Type B pancreatic cell (in vitro differentiated cells): ENCODE measurements around the gene CYP3A7. TPM values are rescaled to one million over a fixed set of nuclear protein-coding genes. Genes with fewer than 3 reads are reported as not detected.
"Not testable (repeated sequence)": the region's sequence is repeated elsewhere in the genome, so short reads cannot be mapped to it uniquely, and the experiment has no call there.

ENCODE experiments used
- DNase-seq: peaks from one replicate; pipeline ENCODE4 v3.0.0; 2021; ENCODE audit warnings: mixed read lengths; ENCODE audit not compliant: unreplicated experiment; ENCODE audit errors: extremely low spot score
- H3K27ac Mint-ChIP-seq: 2 replicates; pipeline ENCODE4 v1.8.0; 2021; ENCODE audit warnings: mild to moderate bottlenecking, mixed read lengths
- H3K27me3 Mint-ChIP-seq: 2 replicates; pipeline ENCODE4 v1.8.0; 2021; ENCODE audit warnings: mixed read lengths
- H3K36me3 Mint-ChIP-seq: 2 replicates; pipeline ENCODE4 v1.8.0; 2021; ENCODE audit warnings: mixed read lengths
- H3K4me1 Mint-ChIP-seq: one replicate; pipeline ENCODE4 v1.8.0; 2021; ENCODE audit warnings: mixed read lengths; ENCODE audit not compliant: unreplicated experiment
- H3K4me3 Mint-ChIP-seq: 2 replicates; pipeline ENCODE4 v1.8.0; 2021; ENCODE audit warnings: mild to moderate bottlenecking, mixed read lengths
- H3K9me3 Mint-ChIP-seq: 2 replicates; pipeline ENCODE4 v1.8.0; 2021; ENCODE audit warnings: mixed read lengths
- total RNA-seq: library from RNA; stranded (reverse); gene quantifications from 2 replicates; pipeline ENCODE4 v1.2.1, GENCODE V29; 2021; ENCODE audit warnings: low replicate concordance
- TF ChIP-seq, protein P1 (sequence below): fragments of 200-600 bp; sonication (generic); conservative IDR thresholded peaks from 2 replicates; pipeline ENCODE4 v1.5.0; 2021; ENCODE audit warnings: antibody characterized with exemption, mild to moderate bottlenecking

Gene CYP3A7
- total RNA-seq, 1 donor from 2014 or later, result 0.46 TPM

DNA sequence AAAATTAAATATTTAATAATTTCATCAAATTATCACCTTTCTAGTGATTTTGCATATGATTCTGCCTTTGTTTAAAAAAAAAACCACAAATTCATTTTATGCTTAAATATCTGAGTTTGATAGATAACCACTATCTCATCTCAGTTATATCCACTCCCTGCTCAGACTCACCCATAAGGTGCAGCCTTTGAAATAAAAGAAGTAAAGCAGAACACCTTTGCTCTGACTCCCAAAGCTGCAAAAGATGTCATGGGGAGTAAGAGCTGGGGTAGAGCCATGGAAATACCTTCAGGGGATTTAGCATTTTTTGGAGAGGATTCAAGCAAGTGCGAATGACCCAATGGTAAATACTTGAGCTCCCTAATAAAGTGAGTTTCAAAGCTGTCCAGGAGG is 40.1 kb downstream of the CYP3A7 start:
- Mint-ChIP-seq H3K4me1 (peaks cover 19% of the 10 kb centered on the region), H3K27me3 (peaks cover under 1% of the 10 kb centered on the region), H3K9me3 (no peaks in the 10 kb centered on the region), H3K27ac (no peak overlapping the region), H3K4me3 (no peak overlapping the region), H3K36me3 (no peaks in the 10 kb centered on the region)
- TF ChIP-seq, protein P1, sequence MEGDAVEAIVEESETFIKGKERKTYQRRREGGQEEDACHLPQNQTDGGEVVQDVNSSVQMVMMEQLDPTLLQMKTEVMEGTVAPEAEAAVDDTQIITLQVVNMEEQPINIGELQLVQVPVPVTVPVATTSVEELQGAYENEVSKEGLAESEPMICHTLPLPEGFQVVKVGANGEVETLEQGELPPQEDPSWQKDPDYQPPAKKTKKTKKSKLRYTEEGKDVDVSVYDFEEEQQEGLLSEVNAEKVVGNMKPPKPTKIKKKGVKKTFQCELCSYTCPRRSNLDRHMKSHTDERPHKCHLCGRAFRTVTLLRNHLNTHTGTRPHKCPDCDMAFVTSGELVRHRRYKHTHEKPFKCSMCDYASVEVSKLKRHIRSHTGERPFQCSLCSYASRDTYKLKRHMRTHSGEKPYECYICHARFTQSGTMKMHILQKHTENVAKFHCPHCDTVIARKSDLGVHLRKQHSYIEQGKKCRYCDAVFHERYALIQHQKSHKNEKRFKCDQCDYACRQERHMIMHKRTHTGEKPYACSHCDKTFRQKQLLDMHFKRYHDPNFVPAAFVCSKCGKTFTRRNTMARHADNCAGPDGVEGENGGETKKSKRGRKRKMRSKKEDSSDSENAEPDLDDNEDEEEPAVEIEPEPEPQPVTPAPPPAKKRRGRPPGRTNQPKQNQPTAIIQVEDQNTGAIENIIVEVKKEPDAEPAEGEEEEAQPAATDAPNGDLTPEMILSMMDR, result no peak
- DNase-seq, result no peak

DNA sequence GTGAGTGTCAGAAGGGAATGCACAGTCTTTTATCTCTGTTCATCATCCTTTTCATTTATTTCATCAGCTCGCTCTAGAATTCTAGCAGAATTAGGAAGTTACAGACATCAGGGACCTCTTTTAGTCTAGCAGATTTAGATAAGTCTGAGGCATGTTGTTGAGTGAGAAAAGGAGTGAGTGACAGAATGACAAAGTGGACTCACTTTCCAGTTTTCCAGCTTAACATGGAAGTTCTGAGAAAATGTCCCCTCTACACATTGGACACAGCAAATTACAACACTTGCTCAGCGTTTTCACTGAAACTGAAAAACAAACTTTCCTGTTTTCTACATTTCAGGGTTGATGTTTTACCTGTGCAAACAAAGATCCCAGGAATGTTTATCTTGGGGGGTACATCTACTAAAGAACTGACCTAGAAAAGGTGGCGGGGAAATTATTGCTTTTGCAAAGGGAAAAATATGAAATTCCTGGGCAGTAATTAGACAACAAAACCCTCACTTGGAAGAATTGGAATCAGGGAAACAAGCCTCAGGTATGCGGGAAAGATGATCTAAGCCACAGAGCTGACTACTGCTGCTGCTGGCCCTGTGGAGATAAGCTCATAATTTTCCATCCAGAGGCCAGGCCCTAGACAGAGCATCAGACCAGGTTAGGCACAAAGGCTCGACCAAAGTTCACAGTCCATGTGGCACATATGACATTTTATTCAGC is 40.6 kb downstream of the CYP3A7 start:
- Mint-ChIP-seq H3K27ac (peak overlapping the region; percentile 90), H3K27me3 (no peaks in the 10 kb centered on the region), H3K36me3 (no peaks in the 10 kb centered on the region), H3K4me3 (peak overlapping the region; percentile 68), H3K9me3 (no peaks in the 10 kb centered on the region), H3K4me1 (peaks cover 19% of the 10 kb centered on the region)
- no peak for DNase-seq
- TF ChIP-seq, protein P1, result no peak

DNA sequence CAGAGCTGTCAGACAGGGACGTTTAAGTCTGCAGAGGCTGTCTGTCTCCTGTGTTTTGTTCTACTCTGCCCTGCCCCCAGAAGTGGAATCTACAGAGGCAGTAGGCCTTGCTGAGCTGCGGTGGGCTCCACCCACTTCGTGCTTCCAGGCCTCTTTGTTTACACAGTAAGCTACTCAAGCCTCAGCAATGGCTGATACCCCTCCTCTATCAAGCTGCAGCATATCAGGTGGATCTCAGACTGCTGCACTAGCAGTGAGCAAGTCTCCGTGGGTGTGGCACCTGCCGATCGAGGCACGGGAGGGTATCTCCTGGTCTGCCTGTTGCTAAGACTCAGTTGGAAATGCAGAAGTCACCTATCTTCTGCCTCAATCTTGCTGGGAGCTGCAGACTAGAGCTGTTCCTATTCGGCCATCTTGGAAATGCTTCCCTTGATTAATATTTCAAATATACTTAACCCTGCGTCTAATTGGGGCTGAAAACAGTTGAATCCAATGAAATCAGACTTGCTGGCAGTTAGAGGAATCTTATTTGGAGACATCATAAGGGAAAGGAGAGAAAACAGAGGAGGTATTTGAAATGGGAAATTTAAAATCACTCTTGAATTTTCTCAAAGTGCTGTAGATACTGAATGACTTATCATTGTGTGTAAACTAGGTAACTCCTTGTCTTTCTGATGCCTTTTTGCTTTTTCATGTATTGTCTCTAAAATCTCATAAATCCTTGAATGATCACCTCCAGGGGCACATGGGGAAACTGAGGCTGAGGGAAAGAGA is 41.4 kb downstream of the CYP3A7 start:
- DNase-seq, result no peak
- Mint-ChIP-seq H3K27me3 (no peaks in the 10 kb centered on the region), H3K36me3 (no peaks in the 10 kb centered on the region), H3K27ac (peak overlapping the region; percentile 90), H3K9me3 (no peaks in the 10 kb centered on the region), H3K4me3 (peak overlapping the region; percentile 68), H3K4me1 (peaks cover 16% of the 10 kb centered on the region)
- TF ChIP-seq, protein P1, result no peak

DNA sequence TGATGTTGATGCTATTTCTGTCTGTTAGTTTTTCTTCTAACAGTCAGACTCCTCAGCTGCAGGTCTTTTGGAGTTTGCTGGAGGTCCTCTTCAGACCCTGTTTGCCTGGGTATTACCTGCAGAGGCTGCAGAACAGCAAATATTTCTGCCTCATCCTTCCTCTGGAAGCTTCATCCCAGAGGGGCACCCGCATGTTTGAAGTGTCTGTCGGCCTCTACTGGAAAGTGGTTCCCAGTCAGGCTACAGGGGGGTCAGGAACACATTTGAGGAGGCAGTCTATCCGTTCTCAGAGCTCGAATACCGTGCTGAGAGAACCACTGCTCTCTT is 41.9 kb downstream of the CYP3A7 start:
- Mint-ChIP-seq H3K27me3 (no peaks in the 10 kb centered on the region), H3K9me3 (no peaks in the 10 kb centered on the region), H3K36me3 (no peaks in the 10 kb centered on the region), H3K27ac (peak overlapping the region; percentile 90), H3K4me3 (peak overlapping the region; percentile 68), H3K4me1 (peaks cover 16% of the 10 kb centered on the region)
- DNase-seq, result no peak
- TF ChIP-seq, protein P1, result no peak

DNA sequence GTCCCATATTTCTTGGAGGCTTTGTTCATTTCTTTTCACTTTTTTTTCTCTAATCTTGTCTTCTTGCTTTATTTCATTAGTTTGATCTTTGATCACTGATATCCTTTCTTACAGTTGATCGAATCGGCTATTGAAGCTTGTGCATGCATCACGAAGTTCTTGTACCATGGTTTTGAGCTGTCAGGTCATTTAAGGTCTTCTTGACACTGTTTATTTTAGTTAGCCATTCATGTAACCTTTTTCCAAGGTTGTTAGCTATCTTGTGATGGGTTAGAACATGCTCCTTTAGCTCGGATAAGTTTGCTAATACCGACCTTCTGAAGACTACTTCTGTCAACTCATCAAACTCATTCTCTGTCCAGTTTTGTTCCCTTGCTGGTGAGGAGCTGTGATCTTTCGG is 42.4 kb downstream of the CYP3A7 start:
- peaks cover 16% of the 10 kb centered on the region for H3K4me1 Mint-ChIP-seq
- H3K4me3 Mint-ChIP-seq, H3K27ac Mint-ChIP-seq, H3K9me3 Mint-ChIP-seq, H3K36me3 Mint-ChIP-seq, DNase-seq, H3K27me3 Mint-ChIP-seq: not testable (repeated sequence)

DNA sequence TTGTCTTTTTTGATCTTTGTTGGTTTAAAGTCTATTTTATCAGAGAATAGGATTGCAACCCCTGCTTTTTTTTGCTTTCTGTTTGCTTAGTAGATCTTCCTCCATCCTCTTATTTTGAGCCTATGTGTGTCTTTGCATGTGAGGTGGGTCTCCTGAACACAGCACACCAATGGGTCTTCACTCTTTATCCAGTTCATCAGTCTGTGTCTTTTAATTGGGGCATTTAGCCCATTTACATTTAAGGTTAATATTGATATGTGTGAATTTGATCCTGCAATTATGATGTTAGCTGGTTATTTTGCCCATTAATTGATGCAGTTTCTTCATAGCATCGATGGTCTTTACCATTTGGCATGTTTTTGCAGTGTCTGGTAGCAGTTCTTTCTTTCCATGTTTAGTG is 43.3 kb downstream of the CYP3A7 start:
- H3K36me3 Mint-ChIP-seq, H3K27ac Mint-ChIP-seq, H3K27me3 Mint-ChIP-seq, DNase-seq, H3K4me3 Mint-ChIP-seq, H3K9me3 Mint-ChIP-seq: not testable (repeated sequence)
- peaks cover 16% of the 10 kb centered on the region for H3K4me1 Mint-ChIP-seq

DNA sequence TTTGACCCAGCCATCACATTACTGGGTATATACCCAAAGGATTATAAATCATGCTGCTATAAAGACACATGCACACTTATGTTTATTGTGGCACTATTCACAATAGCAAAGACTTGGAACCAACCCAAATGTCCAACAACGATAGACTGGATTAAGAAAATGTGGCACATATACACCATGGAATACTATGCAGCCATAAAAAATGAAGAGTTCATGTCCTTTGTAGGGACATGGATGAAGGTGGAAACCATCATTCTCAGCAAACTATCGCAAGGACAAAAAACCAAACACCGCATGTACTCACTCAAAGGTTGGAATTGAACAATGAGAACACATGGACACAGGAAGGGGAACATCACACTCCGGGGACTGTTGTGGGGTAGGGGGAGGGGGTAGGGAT is 44.1 kb downstream of the CYP3A7 start:
- not testable (repeated sequence) for H3K27ac Mint-ChIP-seq, H3K36me3 Mint-ChIP-seq

DNA sequence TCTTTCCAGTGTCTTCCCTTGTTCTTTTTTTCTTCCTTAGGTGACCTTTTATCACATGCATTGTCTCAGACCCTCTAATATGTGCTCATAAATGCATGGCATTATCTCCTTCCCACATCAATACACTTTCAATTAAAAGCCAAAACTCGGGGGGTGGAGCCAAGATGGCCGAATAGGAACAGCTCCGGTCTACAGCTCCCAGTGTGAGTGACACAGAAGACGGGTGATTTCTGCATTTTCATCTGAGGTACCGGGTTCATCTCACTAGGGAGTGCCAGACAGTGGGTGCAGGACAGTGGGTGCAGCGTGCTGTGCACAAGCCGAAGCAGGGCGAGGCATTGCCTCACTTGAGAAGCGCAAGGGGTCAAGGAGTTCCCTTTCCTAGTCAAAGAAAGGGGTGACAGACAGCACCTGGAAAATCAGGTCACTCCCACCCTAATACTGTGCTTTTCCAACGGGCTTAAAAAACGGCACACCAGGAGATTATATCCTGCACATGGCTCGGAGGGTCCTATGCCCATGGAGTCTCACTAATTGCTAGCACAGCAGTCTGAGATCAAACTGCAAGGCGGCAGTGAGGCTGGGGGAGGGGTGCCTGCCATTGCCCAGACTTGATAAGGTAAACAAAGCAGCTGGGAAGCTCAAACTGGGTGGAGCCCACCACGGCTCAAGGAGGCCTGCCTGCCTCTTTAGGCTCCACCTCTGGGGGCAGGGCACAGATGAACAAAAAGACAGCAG is 49.0 kb downstream of the CYP3A7 start:
- not testable (repeated sequence) for H3K4me1 Mint-ChIP-seq, H3K27ac Mint-ChIP-seq, H3K27me3 Mint-ChIP-seq, DNase-seq, H3K4me3 Mint-ChIP-seq
- H3K9me3 Mint-ChIP-seq, result peaks cover 13% of the 10 kb centered on the region
- peaks cover 14% of the 10 kb centered on the region for H3K36me3 Mint-ChIP-seq

More for the DNA sequence above, 44.1 kb downstream of the CYP3A7 start:
- peaks cover 16% of the 10 kb centered on the region for H3K4me1 Mint-ChIP-seq
- H3K9me3 Mint-ChIP-seq, H3K4me3 Mint-ChIP-seq, H3K27me3 Mint-ChIP-seq, DNase-seq: not testable (repeated sequence)
